ENCODE measurements around the gene ANKFN1.
A peak's percentile ranks its signal among the peaks of the same experiment; 100 is the strongest.

The ANKFN1 gene

DNA sequence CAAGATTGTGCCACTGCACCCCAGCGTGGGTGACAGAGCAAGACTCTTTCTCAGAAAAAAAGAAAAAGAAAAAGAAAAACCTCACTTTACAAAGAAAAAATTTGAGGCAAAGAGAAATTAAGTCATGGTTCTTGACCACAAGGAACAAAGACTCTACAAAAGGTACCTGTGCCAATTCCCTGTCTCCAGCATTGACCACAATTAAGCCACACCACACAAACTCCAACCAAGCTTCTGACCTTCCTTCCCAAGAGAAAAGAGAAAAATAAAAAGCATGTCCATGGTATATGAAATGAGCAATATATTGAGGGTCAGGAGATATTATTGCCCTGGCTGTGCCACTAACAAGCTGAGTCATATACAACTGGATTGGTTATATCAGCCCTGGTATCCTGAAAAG lies 293.9 kb downstream of the ANKFN1 start:
- DNase-seq, result no peak

DNA sequence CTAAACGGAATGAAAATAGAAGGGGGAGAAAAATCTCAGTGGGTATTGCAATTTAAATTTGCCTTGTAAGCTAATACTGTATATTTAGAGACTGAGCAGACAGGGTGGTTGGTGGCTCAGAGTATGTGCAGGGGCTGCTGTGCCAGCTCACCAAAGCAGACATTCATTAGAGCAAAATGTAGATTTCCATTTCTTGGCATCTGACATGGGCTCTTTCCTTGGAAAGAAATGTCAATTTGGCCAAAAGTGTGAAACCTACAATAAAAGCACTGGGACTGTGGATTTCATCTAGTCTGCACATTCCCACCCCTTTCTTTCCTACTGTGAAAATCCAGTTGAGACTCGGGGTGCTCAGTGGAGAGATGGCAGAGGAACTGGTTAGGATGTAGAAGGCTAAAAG lies 295.1 kb downstream of the ANKFN1 start:
- no peak for DNase-seq

DNA sequence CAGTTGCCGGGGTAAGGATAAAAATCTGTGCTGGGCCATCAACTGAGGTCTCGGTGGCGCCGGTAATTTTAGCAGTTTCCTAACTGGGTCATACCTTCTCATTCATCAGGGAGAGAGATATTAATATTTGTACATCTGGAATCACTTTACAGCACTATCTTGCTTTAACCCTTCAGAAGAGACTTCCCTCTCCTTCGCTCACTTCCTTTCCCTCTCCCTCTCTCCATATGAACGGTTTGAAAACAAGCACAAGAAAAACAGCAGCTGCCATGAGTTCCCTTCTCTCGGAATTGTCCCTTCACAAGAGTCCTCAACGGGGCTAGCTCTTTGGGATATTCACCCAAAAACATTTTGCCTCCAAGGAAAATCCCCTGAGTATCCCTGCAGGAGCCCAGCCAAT lies 295.9 kb downstream of the ANKFN1 start:
- DNase-seq, result no peak

DNA sequence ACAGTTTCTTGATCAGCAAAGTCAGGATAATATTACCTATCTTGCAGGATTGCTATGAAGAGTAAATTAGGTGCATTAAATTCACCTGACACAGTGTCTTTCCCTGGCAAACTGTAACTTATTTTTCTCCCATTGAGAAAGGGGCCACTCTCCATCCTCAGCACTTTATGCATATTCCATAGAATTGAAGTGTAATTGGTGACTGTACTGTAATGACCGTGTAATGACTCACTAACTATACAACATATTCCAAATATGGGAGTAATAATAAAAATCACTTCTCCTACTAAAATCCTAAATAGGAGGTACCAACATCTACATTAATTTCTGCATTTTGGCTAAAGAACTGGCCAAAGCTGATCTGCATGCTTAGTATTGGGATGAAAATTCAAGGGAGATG lies 298.4 kb downstream of the ANKFN1 start:
- no peak for DNase-seq

DNA sequence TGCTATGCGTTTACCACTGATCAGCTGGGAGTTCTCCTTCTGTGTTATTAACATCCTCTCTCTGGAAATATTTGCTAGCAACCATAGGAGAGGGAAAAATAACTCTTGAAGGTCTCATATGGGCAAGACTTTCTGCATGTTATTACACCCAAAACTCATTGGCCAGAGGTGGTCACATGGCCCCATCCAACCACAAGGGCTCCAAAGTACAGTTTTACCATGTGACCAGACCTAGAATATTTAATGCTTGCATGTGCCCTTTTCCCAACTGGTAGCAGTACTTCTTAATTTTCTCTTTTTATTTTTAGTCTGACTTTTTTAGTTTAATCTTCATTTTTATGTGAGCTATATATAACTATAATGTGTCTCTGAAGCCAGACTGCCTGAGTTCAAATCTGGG lies 299.2 kb downstream of the ANKFN1 start:
- DNase-seq, result no peak

DNA sequence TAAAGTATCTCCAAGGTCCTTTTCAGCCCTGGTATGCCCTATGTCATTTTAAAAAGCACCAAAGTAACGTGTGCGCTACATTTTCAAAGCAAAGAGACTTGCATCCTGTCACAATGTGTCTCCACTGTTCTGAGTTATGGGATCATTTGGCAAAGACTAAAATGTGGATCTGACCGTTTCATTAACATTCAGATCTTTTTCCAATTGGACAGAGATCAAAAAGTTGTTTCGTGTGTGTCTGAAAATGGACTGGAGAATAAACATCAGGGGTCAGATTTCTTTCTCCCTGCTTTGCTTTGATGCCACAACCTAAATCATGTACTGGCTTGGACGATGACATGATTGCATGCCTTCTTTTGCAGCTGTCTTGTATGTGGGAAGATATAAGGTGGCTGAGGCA lies 304.2 kb downstream of the ANKFN1 start:
- DNase-seq, result no peak

DNA sequence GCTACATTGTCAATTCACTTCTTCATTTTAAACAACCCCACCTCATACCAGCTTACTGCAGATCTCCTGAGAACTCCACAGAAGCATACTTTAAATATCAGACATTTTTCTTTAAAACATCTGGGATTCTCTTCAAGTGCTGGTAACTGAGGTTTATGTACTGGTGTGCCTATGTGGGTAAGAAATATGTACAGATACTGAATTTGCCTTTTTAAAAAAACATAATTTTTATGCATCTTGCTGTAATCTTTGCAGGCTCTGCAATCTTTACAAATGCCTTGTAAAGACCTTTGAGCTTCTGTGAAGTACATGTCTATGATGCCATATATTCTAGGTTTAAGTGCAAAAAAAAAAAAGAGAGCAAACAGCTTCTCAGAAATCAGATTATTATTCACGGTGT lies 312.6 kb downstream of the ANKFN1 start:
- no peak for DNase-seq

DNA sequence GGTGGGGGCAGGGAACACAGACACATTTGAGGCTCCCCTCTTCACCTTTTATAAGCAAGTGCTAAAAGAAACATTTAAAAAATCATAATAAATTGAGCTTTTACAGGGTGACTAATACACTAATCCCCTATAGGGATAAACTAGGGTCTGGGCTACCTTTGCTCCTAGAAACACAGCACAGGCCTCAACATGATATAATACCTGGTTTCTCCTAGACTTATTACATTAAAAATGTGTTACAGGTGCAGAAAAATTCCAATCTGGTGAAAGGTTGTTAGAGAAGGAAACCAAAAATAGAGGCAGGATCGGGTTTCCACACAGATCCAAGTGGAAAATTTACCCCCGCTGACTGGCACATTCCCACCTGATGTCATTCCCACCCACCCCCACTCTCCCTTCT lies 315.6 kb downstream of the ANKFN1 start:
- DNase-seq, result no peak

DNA sequence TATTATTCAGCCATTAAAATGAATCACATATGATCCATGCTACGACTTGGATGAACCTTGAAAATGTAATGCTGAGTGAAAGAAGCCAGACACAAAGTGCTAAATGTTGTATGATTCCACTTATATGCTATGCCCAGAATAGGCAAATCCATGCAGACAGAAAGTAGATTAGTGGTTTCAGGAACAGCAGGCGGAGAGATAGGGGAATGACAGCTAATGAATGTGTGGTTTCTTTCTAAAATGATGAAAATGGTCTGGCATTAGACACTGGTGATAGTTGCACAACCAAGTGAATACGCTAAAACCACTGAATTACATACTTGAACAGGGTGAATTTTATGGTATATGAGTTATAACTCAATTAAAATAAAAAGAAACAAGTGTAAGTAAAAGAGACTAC lies 318.4 kb downstream of the ANKFN1 start:
- DNase-seq, result no peak

DNA sequence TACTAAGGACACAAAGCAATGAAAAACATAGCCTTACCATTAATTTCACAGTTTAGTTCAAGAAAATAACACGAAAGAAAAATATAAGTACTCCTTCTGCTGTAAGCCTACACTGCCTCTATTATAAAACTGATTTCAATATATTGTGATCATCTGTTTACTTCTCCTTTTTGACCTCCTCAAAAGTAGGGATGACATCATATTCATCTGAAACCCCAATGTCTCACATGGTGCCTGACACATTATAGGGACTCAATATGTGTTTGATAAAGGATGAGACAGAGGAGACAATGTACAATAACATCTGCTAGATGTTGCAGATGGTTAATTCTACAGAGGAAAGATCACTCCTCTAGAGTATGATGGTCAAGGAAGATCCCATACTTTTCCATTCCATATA lies 321.8 kb downstream of the ANKFN1 start:
- DNase-seq, result no peak

DNA sequence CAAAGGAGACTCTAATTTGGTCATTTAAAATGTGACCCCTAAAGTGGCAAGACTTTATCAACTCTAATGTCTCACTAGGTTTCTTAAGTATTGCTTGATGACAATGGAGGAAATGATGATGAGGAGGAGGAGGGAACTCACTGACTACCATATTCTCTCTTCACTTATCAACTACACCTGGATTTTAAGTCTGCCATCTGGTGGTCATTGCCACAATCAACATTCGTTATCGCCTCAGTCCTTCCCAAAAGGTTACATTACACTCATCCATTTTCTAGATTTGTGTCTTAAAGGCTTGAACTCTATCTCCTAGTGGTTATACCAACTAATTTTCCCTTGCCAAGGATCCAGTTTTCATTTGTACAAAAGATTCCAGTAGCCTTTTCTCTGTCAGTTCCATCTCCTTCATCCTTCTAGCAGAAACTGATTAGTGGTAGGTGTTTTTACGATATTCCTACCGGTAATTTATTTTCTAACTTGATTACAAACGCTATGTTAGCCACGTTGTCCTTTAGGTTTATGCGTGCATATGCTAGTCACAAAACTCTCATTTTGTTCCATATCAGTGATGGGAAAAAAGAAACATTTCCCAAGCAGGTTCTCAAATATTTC lies 325.7 kb downstream of the ANKFN1 start:
- DNase-seq, result peak in 1 of 2 experiments; percentile 25

DNA sequence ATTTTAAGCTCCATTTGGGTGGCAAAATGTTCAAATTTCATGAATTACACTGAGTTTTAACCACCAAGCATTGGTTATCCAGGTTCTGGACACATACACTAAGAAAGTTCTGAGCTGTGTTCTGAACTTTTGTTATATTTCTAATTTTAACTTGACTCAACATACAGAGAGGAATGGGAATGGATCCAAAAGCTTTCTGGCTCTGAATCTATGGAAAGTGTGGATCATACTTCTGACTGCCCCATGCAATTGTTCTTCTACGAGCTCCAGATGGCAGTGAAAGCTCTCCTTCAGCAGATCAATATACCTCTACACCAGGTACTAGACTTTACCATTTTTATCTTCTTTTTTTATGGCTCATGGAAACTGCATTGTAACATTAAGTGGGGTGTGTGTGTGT lies 327.2 kb downstream of the ANKFN1 start:
- no peak for DNase-seq

DNA sequence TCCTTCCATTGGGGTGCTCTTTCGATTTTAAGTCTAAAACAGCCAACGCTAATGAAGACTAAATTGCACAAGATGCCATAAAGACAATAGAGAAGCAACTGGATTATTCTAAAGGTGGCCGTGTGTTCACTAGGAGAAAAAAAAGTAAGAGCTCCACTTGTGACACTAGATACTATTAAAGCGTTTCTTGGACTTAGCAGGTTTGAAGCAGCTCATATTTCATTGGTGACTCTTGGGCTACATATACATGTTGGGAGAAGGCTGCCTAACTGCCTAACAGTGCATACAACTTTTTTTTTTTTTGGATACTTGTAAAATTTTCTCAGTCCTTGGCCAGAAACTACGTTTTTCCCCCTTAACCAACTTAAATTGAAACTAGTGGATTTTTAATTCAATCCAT lies 328.4 kb downstream of the ANKFN1 start:
- no peak for DNase-seq

DNA sequence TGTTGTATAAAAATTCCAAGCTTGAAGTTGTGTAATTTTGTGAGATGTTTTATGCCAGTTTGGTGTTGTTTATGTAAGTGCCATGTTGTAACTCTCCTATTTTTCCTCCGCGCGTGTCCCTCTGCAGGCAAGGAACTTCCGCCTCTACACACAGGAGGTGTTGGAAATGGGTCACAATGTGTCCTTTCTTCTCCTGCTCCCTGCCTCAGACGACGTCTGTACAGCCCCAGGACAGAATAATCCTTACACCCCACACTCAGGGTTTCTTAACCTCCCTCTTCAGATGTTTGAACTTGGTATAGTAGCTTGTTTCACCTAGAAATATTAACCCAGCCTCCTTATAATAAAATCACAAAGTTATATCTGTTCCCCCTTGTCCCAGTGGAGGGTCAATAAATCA lies 329.0 kb downstream of the ANKFN1 start:
- no peak for DNase-seq

DNA sequence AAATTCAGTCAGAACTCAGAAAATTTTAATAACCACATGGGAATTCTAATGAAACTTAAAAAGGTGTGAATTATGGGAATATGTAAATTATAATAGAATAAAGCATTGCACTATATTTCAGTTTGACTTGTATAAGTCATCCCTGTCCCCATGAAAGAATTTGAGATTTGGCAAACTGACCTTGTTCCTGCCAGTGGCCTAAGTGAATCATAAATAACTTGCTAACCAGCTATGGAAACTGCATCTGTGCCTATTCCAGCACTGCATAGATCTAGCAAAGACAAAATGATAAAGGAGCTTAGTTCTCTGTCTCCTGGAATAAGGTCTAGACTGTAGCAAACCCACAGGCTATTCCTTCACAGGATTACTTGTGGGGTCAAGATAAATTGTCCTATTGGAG lies 333.5 kb downstream of the ANKFN1 start:
- no peak for DNase-seq

DNA sequence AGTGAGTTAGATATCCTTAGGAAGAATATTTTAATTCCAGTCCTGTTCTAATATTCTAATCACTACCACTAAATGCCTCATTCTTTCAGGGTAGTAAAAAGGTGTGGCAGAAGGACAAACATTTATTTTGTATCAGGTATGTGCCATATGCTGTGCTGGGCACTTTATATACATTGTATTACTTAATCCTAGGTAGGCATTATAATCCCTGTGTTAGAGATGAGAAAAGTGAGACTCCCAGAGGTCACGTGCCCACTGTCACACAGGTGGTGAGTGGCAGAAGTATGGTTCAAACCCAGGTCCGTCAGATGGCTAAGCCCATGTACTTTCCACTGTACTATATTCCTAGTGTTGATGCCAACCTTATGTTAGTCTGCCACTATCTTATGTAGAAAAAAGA lies 335.5 kb downstream of the ANKFN1 start:
- DNase-seq, result no peak

DNA sequence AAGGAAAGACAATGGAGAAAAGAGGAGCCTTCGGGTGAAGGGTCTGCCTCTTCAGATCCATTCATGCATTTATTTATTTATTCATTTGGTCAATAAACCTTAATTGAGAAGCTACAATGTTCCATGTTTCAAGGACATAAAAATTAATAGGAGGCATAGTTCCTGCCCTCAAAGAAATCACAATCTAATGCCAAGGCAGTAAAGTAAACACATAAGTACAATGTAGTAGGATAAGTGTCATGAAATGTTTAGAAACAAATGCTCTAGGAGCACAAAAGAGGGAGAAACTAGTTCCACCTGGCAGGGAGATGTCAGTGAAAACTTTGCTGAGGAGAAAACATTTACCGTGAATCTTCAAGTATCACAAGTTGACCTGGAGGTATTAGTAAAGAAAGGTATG lies 336.7 kb downstream of the ANKFN1 start:
- no peak for DNase-seq

DNA sequence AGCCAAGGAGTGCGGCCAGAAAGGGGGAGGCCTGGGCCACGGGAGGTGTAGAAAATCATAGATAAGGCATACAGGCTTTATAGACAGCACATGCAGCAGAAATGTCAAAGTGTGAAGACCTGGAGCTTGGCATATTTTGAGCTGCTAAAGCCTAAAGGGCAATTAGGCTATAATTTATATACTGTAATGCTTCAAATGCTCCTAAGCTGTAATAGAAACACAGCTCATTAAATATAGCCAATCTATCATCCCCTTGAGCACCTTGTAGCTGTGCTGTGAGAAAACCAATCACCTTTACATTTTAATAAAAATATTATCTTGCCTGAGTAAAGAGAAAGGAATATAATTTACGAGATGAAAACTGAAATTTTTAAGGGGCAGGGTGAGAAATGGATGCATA lies 342.3 kb downstream of the ANKFN1 start:
- no peak for DNase-seq

DNA sequence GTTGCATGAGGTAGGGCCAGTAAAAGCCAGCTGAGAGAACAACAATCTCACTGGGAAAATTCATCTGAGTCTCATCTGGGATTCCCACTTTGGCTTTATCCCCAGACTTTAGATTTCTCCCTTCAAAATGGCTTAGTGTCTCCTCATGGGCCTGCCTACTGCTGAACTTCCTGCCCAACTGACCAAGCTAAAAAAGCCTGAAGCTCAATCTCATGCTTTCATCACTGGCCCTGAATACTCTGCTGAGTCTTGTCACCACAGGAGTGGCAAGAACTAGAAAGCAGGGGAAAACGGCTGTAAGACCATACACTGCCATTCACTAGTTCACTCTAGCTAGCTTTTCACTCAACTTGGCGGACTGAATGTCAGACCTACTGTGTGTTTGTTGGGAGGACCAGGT lies 343.9 kb downstream of the ANKFN1 start:
- no peak for DNase-seq

DNA sequence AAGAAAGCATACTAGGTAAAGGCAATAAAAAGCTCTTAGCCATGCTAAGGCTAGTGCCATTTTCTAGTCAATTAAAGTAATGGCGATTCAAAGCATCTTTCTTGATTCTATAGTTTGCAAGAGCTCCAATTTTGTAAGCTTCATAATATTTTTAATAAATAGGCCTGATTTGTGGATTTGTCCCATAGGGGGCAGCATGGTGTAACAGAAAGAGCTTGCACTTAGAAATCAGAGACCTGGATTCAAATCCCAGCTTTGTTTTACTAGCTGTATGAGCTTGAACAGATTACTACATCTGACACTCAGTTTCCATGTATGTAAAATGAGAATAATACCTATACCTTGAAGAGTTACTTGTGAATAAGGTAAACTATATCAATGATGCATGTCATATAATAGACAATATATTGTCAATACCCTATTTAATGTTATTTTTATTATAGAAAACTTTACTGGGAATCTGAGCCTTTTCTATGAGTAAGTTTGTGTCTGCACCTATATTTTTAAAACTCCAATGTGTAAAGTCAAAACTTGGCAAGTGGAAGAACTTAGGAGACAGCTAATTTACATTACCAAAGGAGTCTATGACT lies 346.6 kb downstream of the ANKFN1 start:
- no peak for DNase-seq

DNA sequence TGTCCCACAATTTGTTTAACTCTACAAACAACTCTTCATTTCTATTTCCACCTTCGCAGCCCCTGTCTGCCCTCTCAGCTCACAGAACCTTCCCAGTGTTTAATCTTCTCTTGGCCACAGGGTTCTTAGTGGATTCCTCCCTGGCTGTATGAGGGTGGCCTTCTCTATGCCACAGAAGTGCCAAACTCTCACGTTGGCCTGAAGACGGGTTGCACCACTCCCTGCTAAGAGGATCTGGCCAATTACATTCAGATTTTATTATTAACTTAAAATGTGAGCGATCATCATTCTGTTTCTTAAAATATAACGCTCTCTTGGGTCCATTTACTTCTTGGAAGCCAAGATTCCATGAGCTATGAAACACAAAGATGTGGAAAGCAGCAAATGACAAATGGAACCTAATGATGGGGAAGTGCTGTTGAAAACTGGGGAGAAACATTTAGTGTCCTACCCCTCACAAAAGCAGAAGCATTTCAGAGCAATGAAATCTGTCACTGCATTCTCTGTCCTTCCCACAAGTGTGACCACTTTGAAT lies 348.9 kb downstream of the ANKFN1 start:
- no peak for DNase-seq

DNA sequence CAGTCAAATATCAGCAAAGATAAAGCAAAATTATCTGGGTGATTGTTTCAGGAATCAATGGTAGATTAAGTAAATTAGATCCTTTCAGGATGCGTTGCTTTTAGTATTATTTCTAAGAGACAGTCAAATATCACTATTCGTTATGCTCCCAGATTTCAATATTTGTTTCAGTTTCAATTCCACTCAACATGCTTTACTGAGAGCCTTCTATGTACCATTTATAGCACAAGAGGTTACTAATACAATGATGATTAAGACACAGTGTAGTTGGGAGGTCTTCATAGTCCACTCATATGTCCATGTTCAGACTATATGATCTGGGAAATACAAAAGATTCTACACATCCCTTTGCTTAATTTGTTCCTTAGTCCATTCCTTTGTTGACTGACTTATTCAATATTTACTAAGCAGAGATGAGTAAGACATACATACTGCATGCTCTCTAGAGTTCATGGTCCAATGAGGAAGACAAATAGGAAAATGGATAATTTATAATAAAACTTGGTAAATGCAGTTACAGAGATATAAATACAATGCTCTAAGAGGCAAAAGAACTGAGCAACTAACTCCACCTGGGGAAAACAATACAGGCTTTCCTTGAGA lies 352.0 kb downstream of the ANKFN1 start:
- no peak for DNase-seq

DNA sequence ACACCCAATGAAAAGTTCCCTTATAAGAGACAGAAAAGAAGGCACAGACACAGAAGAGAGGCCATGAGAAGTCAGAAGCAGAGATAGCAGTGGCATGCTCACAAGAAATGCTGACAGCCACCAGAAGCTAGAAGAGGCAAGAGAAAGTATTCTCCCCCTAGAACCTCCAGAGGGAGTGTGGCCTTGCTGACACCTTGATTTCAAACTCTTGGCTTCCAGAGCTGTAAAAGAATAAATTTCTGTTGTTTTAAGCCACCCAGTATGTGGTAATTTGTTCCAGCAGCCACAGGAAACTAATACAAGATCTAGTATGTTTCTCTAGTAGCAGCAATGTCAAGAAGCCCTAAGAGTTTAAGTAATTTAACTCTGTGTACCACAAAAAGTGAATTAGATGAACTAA lies 353.1 kb downstream of the ANKFN1 start:
- DNase-seq, result no peak

DNA sequence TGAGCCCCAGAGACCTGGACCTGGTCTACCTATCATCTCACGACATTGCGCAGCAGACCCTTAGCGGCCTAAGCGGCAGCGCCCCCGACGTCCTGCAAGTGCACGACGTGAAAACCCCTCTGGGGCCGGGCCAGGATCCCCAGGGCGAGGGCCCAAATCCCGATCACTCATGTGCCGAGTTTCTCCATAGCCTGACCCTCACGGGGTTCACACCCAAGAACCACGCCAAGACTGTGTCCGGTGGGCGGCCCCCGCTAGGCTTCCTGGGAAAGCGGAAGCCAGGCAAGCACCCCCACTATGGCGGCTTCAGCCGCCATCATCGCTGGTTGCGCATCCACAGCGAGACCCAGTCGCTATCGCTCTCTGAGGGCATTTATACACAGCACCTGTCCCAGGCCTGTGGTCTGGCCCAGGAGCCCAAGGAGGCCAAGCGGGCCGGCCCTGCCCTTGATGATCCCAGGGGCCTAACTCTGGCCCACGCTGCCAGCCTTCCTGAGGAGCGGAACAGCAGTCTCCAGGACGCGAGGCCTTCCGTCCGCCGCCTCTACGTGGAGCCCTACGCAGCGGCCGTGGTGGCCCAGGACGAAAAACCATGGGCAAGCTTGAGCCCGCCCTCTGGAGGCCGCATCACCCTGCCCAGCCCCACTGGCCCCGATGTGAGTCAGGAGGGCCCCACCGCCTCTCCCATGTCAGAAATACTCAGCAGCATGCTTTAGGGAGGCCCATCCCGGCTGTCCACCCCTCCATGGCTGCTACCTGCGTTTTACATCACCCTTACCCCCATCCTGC lies 357.5 kb downstream of the ANKFN1 start:
- DNase-seq, result no peak
